MM.1S (cell line): ENCODE measurements around the gene AP1AR.

Source experiments
- CTCF ChIP-seq: fragments of 300-600 bp; sonication (generic); IDR thresholded peaks from 2 replicates; pipeline ENCODE4 v1.5.1; 2016; ENCODE audit warnings: antibody characterized with exemption, low read length, mixed read lengths
- EZH2 ChIP-seq: fragments of 300-600 bp; sonication (generic); optimal IDR thresholded peaks from 2 replicates; pipeline ENCODE3; 2017; ENCODE audit warnings: low read depth, mild to moderate bottlenecking, antibody characterized with exemption, low read length, mixed read lengths
- EZH2phosphoT487 ChIP-seq: fragments of 300-600 bp; sonication (generic); IDR thresholded peaks from 2 replicates; pipeline ENCODE4 v1.6.1; 2018; ENCODE audit warnings: antibody characterized with exemption, low read length

- TF ChIP-seq CTCF (no peak), EZH2 (no peak), EZH2phosphoT487 (no peak)
Measured at GRCh38 chr4:112196461-112196860, 35.1 kb upstream of the AP1AR start.
